22Rv1 (cell line): ENCODE results near the gene MGME1.

Experiments used
- ZFX ChIP-seq: fragments of 450-650 bp; IDR thresholded peaks from 2 replicates; pipeline ENCODE4 v1.6.1; 2017; ENCODE audit warnings: antibody characterized with exemption, borderline replicate concordance
- TF ChIP-seq, protein P1 (sequence below): fragments of 450-650 bp; IDR thresholded peaks from 2 replicates; pipeline ENCODE4 v1.5.1; 2017; ENCODE audit warnings: mild to moderate bottlenecking

DNA sequence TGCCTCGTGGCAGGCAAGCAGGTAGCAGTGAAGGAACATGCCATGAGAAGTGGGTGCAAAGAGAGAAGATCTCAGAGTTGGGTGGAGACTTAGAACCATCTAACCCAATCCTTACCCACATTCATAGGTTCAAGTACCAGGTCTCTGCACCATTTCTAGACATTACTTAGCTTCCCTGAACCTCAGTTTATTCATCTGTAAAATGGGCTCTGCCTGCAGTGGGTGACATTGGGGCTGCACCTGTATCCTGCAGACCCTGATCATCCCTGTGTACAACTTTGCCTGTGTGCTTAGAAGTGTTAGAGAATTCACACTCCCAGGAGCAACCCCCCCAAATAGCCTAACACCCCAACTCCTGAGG, 42.9 kb upstream of the MGME1 start:
- TF ChIP-seq, protein P1, sequence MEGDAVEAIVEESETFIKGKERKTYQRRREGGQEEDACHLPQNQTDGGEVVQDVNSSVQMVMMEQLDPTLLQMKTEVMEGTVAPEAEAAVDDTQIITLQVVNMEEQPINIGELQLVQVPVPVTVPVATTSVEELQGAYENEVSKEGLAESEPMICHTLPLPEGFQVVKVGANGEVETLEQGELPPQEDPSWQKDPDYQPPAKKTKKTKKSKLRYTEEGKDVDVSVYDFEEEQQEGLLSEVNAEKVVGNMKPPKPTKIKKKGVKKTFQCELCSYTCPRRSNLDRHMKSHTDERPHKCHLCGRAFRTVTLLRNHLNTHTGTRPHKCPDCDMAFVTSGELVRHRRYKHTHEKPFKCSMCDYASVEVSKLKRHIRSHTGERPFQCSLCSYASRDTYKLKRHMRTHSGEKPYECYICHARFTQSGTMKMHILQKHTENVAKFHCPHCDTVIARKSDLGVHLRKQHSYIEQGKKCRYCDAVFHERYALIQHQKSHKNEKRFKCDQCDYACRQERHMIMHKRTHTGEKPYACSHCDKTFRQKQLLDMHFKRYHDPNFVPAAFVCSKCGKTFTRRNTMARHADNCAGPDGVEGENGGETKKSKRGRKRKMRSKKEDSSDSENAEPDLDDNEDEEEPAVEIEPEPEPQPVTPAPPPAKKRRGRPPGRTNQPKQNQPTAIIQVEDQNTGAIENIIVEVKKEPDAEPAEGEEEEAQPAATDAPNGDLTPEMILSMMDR: no peak
- TF ChIP-seq ZFX: no peak
